HT-29 (cell line): ENCODE results near the gene METTL1. TPM values are rescaled to one million over a fixed set of nuclear protein-coding genes. Genes with fewer than 3 reads are reported as not detected.
A peak's percentile ranks its signal among the peaks of the same experiment; 100 is the strongest.

Experiments used
- DNase-seq: peaks from one replicate; pipeline ENCODE4 v3.0.0-alpha.2; 2015; ENCODE audit warnings: low spot score
- total RNA-seq: library from RNA; depleted of rRNA; stranded (reverse); fragments of >200 nt; shearing (Covaris generic); gene quantifications from 2 replicates; pipeline ENCODE4 v1.2.3, GENCODE V29; 2014

METTL1 gene
- total RNA-seq, 1 experiment from 2014 or later = 25.7 TPM

DNA sequence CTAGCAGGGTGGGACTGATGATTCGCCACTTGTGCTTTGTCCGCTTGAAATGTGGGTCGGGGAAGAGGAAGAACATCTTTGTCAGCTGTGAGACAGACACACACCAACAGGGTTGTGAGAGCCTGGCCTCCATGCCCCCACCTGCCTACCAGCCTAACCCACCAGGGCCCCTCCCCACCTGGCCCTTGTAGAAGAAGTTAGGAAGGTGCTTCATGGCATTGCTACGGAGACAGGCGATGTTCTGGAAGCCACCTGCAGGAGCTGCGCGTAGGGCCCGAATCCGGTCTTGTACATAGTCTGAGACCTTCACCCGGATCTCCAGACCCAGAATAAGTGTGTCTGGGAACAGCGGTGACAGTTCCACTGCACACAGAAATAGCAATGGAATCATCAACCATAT is 2.3 kb downstream of the METTL1 start:
- DNase-seq = no peak

DNA sequence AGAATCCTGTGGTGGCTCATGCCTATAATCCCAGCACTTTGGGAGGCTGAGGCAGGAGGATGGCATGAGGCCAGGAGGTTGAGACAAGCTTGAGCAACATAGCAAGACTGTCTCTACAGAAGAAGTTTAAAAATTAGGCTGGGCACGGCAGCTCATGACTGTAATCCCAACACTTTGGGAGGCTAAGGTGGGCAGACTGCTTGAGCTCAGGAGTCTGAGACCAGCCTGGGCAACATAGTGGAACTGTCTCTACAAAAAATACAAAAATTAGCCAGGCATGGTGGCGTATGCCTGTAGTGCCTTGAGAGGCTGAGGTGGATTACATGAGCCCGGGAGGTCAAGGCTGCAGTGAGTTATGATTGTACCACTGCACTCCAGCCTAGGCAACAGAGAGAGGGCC is 4.0 kb downstream of the METTL1 start:
- DNase-seq = no peak

DNA sequence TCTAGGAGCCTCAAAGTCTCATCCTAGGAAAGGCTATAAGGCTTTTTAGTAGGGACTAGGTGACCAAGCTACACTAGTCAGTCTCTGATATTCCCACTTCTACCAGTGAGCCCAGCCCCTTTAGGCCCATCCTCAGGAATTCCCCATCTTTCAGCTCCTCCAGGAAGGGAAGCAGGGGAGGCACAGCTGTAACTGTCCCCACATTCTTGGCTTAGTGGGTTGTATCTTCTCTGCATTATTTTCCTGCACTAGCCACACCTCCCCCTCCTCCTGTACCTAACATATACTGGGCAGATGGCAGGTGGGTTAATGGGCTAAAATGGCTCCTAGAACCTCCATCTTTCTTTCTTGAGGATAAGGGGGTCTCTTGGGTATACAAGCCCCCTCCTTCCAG is 4.6 kb downstream of the METTL1 start:
- DNase-seq = no peak

DNA sequence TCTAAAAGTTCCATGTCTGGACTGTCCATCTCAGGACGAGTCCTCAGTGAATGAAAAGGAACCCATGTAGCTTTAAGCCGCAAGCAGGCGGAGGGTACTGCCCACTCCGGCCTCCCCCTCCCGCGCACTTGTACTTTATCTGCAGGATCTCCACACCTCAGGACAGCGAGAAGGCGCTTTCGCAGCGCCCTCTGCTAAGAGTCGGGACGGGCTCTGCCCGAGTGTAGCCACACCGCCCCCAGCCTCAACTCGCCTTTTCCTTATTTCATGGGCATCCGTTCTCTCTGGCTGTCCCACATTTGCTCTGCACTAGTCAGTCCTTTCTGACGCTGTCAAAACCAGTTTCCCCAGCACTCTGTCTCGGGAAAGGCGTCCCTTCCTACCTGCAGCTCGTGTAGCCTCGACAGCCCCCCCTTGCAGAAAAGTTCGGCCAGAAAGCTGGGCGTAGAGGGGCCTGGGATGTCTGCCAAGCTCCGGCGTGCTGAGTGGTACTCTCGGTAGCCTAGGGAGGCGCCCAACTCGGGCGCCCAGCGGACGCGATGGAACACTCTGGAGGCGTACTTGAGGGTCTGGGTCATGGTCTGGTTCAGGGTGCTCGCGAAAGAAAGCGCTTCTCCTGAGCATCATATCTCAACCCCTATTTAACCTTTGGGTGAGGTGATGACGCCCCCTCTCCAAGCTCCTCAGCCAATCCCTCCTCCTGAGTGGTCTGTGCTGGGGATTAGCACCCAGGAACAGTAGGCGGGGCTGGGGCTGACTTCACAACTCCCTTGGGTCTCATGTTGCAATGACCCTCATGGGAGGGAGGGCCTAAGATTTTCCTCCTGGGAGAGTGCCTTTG is 5.2 kb downstream of the METTL1 start, which contains the start of gene CYP27B1:
CYP27B1 (minus strand) TSS at position 615 of the 841 bp plus-strand sequence; CDS start at position 578, 37 bp downstream.
- peak; percentile 43 for DNase-seq

DNA sequence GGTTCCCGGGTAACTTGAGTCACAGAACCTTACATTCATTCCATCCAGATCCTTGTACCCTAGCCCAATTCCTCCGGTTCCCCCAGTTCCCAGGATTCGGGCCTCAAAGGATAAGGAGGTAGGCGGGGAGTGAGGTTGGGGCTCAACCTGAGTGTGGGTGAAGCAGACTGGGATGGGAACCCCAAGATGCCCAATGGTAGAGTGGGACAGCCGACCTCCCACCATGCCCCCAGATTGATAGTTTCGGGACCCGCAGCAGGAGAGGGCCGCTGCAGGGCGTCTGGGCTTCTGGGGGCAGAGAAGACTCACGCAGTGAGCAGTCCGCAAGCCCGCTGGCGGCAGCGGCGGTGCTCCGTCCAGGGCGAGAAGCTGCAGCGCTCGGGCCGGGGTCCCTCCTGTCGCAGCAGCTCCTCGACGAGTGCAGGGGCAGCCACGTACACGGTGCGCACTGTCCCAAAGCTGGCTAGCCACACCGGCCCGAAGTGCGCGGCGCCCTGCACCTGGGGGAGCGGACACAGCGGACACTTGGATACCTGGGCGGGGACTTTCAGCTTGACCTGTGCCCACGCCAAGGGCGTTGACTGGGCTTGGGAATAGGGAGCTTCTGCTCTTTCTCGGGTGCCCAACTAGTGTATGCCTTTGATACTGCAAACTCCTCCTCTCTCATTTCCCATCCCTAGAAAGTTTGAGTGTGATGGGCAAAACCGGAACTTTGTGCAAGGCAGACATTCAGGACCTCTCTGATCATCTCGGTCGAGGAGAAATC is 6.0 kb downstream of the METTL1 start:
- no peak for DNase-seq

DNA sequence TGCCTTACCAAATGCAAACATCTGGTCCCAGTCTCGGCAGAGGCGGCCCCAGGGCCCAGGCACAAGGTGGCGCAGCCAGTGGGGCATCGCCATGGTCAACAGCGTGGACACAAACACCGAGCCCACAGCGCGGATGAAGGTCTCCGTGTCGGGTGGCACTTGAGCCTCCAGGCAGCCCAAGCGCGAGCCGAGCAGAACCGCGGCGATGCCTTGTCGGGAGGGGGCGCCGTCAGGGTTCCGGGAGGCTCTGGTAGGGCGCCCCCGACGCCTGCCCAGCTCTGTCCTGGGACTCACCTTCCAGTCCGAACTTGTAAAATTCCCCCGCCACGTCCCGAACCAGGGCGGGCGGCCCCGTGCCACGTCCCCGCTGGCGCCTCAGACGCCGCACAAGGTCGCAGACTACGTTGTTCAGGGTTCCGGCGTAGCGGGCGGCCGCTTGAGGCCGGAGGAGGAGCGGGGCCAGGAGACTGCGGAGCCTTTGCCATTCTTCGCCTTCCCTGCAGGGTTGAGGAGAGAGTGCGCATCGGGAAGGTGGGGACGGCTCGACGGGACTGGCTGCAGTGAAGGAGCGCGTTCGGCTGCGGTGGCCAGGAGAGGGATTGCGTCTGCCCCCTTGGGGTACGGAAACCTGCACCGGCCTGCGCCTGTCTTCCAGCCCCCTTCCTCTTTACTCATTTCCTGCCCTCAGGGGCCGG is 6.8 kb downstream of the METTL1 start:
- DNase-seq = peak; percentile 56

DNA sequence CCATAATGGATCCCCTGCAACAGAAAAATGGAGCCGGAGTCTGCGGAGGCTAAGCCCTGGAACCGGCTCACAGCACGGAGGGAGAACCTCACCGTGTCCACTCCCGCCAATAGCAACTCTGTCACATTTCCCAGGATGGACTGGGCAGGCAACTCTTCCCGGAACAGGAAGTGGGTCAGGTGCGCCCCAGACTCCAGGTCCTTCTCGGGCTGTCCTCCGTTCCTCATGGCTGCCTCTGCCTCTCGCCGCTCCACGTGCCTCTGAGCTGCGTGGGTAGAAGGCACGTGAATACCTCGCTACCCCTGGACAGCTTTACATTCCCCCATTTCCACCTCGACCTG is 7.3 kb downstream of the METTL1 start:
- peak; percentile 53 for DNase-seq

DNA sequence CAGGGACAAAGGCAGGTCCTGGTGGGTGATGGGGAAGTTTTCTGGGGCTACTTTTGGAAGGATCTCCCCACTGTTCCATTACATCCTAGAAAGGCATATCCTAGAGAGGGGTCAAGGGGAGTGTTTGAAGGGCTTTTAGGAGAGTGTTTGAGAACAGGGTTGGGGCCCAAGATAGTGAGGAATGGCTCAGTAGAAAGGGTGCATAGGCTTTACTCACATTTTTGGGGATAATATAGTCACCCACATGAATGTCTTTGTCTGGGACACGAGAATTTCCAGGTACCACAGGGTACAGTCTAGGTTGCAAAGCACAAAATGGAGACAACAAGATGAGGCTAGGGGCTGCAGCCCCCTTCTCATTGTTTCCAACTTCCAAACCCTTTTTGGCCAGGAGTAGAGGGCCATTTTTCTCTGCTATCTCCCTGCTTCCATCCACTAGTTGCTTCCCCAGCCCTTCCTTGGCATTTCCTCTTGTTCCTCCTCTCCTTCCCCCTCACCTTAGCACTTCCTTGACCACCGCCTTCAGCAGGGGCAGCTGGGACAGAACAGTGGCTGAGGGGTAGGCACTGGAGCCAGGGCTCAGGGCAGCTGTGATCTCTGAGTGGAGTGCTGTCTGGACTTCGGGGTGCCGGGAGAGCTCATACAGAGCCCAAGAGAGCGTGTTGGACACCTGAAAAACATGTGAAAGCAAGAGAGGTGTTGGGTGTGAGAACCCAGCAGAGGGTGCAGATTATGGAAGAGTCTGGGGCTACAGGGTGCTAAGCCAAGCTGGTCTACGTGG is 7.8 kb downstream of the METTL1 start:
- no peak for DNase-seq

DNA sequence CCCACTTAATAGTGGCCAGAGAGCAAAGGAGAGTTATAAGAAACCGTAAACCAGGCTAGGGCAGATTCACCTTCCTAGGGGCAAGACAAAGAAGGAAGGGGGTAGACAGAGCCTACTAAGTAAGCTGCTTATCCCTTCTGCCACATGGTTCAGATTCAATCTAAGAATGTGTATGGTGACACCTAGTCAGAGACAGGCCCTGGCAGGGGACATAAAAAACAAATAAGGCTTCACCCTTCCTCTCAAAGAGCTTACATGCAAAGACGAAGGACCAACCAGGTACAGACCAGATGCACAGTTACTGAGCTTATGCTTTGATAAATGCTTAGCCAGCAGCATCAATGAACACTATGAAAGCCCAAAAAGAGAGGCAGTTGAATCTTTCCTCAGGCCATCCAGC is 9.4 kb downstream of the METTL1 start:
- DNase-seq = no peak

DNA sequence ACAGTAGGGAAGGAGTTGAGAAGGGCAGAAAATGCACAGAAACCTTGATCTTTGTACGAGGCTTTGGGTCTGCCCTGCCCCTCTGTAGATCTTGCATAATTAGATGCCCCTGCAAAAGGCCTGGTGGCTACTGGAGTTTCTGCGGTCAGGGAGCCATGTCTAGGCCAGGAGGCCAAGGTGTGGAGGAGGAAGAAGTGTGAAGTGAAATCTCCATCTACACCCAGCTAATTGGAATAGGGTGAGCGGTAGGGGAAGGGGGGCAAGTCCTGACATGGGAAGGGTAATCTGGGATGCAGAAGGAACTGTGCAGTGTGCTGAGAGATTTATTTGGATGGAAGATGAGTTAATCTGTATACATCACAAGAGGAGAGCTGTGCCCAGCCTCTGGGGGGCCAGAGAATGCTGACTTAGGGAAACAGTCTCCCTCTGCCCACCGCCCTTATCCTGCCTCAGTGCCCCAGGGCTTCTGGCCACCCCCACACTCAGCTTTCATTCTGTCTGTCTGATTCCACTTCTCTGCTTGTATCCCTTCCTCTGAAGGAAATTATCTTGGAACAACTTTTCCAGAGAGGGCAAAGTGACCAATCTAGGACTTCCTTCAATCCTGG is 10.4 kb downstream of the METTL1 start:
- no peak for DNase-seq

DNA sequence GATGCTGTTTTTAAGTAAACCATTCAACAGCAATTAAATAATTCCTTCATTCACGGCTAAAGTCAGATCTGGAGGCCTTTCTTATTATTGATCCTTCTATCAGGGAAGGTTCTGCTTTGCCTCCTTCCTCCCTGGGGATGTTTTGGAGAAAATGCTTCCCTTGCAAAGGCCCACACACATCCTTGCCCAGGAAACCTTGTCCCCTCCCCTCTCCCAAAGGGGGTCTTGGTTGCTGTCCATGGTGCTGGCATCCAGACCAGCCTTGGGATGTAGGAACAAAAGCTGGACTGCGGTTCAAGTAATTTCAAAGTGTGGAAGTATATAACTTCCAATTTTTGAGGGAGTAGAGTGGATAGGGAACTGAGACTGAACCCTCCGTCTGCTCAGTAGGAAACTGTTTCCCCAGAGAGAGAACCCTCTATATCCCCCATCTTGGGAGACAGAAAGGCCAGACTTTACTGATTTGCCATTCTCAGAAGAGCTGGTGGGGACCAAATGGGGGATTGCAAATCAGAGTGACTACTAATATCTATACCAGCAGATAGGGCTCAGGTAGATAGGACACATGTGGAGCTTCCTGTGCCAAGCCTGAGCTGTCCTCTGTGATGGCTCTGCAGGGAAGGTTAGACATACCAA is 11.4 kb downstream of the METTL1 start:
- no peak for DNase-seq

DNA sequence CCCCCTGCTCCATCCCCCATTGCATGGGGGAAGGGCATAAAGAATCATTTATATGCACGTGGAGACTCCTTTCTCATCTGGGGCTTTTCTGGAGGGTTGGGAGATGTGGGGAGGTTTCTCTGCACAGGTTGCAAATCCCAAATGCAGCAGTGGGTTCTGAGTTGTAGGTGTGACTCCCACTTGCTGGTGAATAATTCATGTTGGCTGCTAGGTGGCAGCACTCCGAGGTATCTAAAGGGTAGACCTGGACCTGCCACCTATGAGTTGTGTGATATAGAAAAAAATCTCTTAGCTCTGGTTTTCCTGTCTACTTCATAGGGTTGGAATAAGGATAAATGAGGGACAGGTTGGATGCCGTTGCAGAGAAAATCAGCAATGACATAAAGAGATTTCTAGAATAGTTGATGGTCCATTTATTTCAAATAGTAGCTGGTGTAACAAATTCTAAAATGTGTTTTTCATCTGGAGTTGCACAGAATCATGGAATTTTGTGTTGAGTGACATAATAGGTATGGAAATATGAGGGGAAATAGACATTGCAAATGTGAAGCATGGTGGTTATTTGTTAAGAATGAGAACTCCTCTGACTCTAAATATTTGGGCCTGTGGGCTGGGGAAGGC is 12.4 kb downstream of the METTL1 start:
- DNase-seq = peak; percentile 56

DNA sequence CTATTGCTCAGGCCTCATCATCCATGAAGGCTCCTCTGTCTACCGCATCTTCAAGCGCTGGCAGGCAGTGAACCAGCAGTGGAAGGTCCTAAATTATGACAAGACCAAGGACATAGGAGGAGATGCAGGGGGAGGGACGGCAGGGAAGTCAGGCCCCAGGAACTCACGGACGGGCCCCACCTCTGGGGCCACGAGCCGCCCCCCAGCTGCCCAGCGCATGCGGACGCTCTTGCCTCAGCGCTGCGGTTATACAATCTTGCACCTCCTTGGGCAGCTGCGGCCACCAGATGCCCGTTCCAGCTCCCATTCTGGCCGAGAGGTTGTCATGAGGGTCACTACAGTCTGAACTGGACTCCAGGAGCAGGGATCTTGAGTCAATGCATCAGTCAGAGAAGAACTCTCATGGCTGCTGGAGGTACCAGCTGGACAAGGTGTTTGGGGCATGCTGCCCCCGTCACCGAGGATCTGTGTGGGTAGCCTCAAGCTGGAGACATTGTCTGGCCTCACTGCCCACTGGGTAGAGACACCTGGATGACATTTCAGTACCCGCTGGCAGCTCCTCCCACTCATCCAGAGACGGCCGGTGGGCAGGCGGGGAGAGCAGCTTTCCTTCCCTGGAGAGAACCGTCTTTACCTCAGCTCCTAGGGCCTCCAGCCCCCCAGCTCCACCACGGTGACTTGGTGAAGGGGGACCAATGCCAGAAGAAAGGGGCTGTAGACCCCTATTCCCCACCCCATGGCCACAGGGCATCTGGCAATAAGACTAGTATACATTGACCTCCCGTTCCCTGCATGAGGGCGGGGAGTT is 13.1 kb downstream of the METTL1 start:
- DNase-seq = no peak

DNA sequence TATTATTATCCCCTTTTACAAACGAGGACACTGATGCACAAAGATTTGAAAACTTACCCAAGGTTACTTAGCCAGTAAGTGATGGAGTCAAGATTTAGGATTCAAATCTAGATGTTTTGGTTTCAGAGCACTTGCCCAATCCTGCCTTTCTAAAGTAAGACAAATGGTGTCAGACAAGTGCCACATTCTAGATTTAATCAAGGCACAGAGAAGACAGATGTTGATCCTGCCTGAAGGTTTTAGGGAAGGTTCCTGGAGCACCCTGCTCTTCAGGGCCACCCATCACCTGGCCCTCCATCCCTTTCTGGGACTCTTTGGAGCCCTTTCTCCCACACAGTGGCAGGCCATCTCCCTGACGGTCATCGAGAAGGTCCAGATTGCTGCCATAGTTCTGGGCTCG is 14.1 kb downstream of the METTL1 start:
- DNase-seq = no peak

DNA sequence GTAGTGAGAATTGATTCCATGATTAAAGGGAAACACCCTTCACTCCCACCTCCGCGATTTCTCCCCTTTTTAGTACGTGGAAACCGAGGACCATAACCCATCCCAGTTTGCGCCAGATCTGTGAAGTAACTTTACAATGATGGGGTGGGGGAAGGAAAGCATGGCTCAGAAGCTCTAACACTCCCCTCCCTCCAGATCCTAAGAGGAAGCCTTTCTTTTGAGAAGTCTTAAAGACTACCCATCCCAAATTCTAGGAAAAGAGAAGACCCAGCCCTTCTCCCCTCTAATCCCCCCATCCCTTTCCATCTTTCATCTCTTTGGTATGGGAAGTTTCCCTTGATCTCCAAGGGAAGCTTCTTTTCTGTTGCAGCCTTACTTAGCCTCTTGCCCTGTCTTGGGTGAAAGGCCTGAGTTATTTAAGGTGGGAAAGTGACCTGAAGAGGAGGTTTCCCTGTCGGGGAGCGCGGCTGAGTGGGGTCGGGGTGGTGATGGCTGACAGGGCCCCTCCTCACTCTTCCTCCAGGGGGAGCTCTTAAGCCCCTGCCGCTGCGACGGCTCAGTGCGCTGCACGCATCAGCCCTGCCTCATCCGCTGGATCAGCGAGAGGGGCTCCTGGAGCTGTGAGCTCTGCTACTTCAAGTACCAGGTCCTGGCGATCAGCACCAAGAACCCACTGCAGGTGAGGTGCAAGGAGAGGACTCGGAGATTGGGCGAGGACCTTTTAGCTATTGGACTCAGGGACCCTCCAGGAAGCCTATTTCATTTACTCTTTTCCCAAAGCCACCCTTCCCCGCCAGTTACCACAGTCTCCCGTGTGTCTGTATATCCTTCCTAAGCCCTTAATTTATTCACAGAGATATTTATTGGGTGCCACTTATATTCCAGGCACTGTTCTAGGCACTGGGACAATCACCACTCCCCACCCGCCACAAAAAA is 15.2 kb downstream of the METTL1 start:
- DNase-seq = peak; percentile 59

DNA sequence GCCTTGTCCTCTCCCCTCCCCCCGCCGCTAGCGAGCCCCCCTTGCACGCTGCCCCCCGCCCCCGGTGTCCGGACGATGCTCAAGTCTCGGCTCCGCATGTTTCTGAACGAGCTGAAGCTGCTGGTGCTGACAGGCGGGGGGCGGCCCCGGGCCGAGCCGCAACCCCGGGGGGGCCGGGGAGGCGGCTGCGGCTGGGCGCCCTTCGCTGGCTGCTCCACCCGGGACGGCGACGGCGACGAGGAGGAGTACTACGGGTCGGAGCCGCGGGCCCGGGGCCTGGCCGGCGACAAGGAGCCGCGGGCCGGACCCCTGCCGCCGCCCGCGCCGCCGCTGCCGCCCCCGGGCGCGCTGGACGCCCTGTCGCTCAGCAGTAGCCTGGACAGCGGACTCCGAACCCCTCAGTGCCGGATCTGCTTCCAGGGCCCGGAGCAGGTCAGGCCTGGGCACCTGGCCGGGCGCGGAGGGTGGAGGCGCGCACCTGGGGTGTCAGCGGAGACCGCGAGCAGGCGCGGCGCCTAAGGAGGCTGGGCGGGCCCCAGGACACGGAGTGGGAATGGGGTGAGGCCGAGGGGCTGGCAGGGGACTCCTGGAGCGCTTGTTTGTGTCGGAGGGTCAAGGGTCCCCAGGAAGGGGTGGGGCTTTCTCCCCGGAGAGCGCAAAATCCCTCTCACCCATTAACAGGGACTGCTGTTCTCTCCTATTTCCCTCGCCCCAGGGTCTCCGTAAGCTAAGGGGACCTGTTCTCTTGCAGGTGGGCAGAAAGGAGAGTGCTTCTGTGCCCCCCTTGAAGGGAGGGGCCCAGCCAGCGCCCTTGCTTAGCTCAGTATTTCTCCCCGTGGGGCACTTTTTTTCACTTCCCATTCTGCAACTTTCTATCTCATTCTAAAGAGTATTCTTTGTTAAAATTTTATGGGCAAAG is 16.2 kb downstream of the METTL1 start:
- peak; percentile 41 for DNase-seq

DNA sequence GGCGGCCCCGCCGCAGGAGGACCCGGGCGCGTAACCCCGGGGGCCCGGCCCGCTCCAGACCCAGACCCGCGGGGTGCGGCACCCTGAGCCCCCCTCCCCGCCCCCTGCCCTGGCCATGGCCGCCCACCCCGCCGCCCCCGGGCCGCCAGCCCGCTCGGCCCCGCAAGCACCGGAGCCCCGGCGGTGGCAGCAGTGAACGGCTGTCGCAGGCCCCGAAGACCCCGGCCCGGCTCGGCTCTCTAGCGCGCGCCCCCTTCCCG is 16.8 kb downstream of the METTL1 start:
- DNase-seq = no peak
